MG63 (cell line): ENCODE data around the gene ZFYVE27. TPM values are rescaled to one million over a fixed set of nuclear protein-coding genes. Genes with fewer than 3 reads are reported as not detected.

Source experiments
- DNase-seq: peaks from one replicate; pipeline ENCODE4 v3.0.0-alpha.2; 2020
- H3K27me3 ChIP-seq: fragments of 250-450 bp; sonication (Bioruptor Pico); 2 replicates; pipeline ENCODE4 v1.5.1; 2020; ENCODE audit warnings: mild to moderate bottlenecking, moderate library complexity
- H3K36me3 ChIP-seq: fragments of 250-450 bp; sonication (Bioruptor Pico); 2 replicates; pipeline ENCODE4 v1.5.1; 2020; ENCODE audit warnings: mild to moderate bottlenecking, moderate library complexity
- H3K4me3 ChIP-seq: fragments of 250-450 bp; sonication (Bioruptor Pico); 2 replicates; pipeline ENCODE4 v1.5.1; 2020; ENCODE audit warnings: mild to moderate bottlenecking, moderate library complexity
- H3K9me3 ChIP-seq: fragments of 250-450 bp; sonication (Bioruptor Pico); 2 replicates; pipeline ENCODE4 v1.5.1; 2020; ENCODE audit warnings: mild to moderate bottlenecking, moderate library complexity
- total RNA-seq: library from RNA; depleted of rRNA; stranded (reverse); fragments of >200 nt; shearing (Covaris generic); gene quantifications from 2 replicates; pipeline ENCODE4 v1.2.3, GENCODE V29; 2014; ENCODE audit warnings: low replicate concordance; rRNA removed

ZFYVE27 gene
- total RNA-seq, 1 experiment from 2014 or later, result 18.2 TPM

GRCh38 chr10:97789770-97790397 is 53.0 kb downstream of the ZFYVE27 start:
- H3K27me3 ChIP-seq, result no peaks in the 10 kb centered on the region
- DNase-seq, result no peak
- no peaks in the 10 kb centered on the region for H3K36me3 ChIP-seq
- no peaks in the 10 kb centered on the region for H3K9me3 ChIP-seq
- H3K4me3 ChIP-seq, result no peak overlapping the region

GRCh38 chr10:97791824-97792721 is 55.1 kb downstream of the ZFYVE27 start:
- no peak overlapping the region for H3K4me3 ChIP-seq
- H3K27me3 ChIP-seq, result no peaks in the 10 kb centered on the region
- DNase-seq, result peak; percentile 43
- H3K36me3 ChIP-seq, result no peaks in the 10 kb centered on the region
- H3K9me3 ChIP-seq, result no peaks in the 10 kb centered on the region

GRCh38 chr10:97795886-97796285 is 59.0 kb downstream of the ZFYVE27 start:
- no peaks in the 10 kb centered on the region for H3K36me3 ChIP-seq
- no peak overlapping the region for H3K4me3 ChIP-seq
- H3K9me3 ChIP-seq, result peaks cover 6% of the 10 kb centered on the region; the same call in 1 of the 2 replicates
- DNase-seq, result no peak
- no peaks in the 10 kb centered on the region for H3K27me3 ChIP-seq

- Histone ChIP-seq H3K36me3 (no peaks in the 10 kb centered on the region), H3K9me3 (peaks cover 6% of the 10 kb centered on the region; the same call in 1 of the 2 replicates), H3K27me3 (no peaks in the 10 kb centered on the region), H3K4me3 (no peak overlapping the region)
- DNase-seq, result no peak
Observed at GRCh38 chr10:97796651-97797050, 59.7 kb downstream of the ZFYVE27 start.

- no peaks in the 10 kb centered on the region for H3K27me3 ChIP-seq
- peaks cover 6% of the 10 kb centered on the region; the same call in 1 of the 2 replicates for H3K9me3 ChIP-seq
- no peak for DNase-seq
- no peak overlapping the region for H3K4me3 ChIP-seq
- H3K36me3 ChIP-seq, result no peaks in the 10 kb centered on the region
Observed at GRCh38 chr10:97798958-97799610, 62.2 kb downstream of the ZFYVE27 start.

- Histone ChIP-seq H3K9me3 (peaks cover 6% of the 10 kb centered on the region; the same call in 1 of the 2 replicates), H3K27me3 (no peaks in the 10 kb centered on the region), H3K36me3 (no peaks in the 10 kb centered on the region), H3K4me3 (no peak overlapping the region)
- no peak for DNase-seq
Observed at GRCh38 chr10:97800474-97800873, 63.5 kb downstream of the ZFYVE27 start.

- H3K27me3 ChIP-seq, result no peaks in the 10 kb centered on the region
- H3K36me3 ChIP-seq, result no peaks in the 10 kb centered on the region
- H3K9me3 ChIP-seq, result peaks cover 6% of the 10 kb centered on the region; the same call in 1 of the 2 replicates
- H3K4me3 ChIP-seq, result no peak overlapping the region
- DNase-seq, result no peak
Observed at GRCh38 chr10:97801422-97801821, 64.5 kb downstream of the ZFYVE27 start.

- Histone ChIP-seq H3K9me3 (no peaks in the 10 kb centered on the region), H3K4me3 (no peak overlapping the region), H3K36me3 (no peaks in the 10 kb centered on the region), H3K27me3 (no peaks in the 10 kb centered on the region)
- no peak for DNase-seq
Observed at GRCh38 chr10:97805096-97805884, 68.4 kb downstream of the ZFYVE27 start.

GRCh38 chr10:97805949-97806348 is 69.0 kb downstream of the ZFYVE27 start:
- no peak for DNase-seq
- Histone ChIP-seq H3K9me3 (no peaks in the 10 kb centered on the region), H3K27me3 (no peaks in the 10 kb centered on the region), H3K4me3 (no peak overlapping the region), H3K36me3 (no peaks in the 10 kb centered on the region)

- no peaks in the 10 kb centered on the region for H3K36me3 ChIP-seq
- no peak for DNase-seq
- no peaks in the 10 kb centered on the region for H3K27me3 ChIP-seq
- H3K4me3 ChIP-seq, result no peak overlapping the region
- H3K9me3 ChIP-seq, result no peaks in the 10 kb centered on the region
Observed at GRCh38 chr10:97810446-97810845, 73.5 kb downstream of the ZFYVE27 start.

Other genes with a start within 250 kb of the ZFYVE27 start
- gene MMS19, start 238.7 kb upstream of the ZFYVE27 start, total RNA-seq, result 44.3 and 57.6 TPM in 2 replicates
- 19.3 and 29.7 TPM in 2 replicates for gene UBTD1, start 238.2 kb upstream of the ZFYVE27 start, total RNA-seq
- gene ANKRD2, start 164.3 kb upstream of the ZFYVE27 start, total RNA-seq, result not detected in 2 replicates
- gene HOGA1, start 152.7 kb upstream of the ZFYVE27 start, total RNA-seq, result 5.0 and 6.7 TPM in 2 replicates
- gene C10orf62, start 147.4 kb upstream of the ZFYVE27 start, total RNA-seq, result not detected in 2 replicates
- gene MORN4, start 103.6 kb upstream of the ZFYVE27 start, total RNA-seq, result 5.7 and 7.0 TPM in 2 replicates
- gene PI4K2A, start 96.5 kb upstream of the ZFYVE27 start, total RNA-seq, result 25.8 and 28.1 TPM in 2 replicates
- 14.2 and 20.0 TPM in 2 replicates for gene AVPI1, start 49.9 kb upstream of the ZFYVE27 start, total RNA-seq
- gene MARVELD1, start 23.4 kb upstream of the ZFYVE27 start, total RNA-seq, result 47.5 and 63.5 TPM in 2 replicates
- gene SFRP5, start 34.9 kb downstream of the ZFYVE27 start, total RNA-seq, result not detected in 2 replicates
- 0.20 TPM in 1 of 2 replicates, not detected in the other for gene GOLGA7B, start 112.7 kb downstream of the ZFYVE27 start, total RNA-seq